Activated T-cell treated with anti-CD3 and anti-CD28 coated beads for 48 hours (primary cell): ENCODE data around the gene MED15.

Experiments used
- DNase-seq: peaks from one replicate; pipeline ENCODE4 v3.0.0-alpha.2; 2020; ENCODE audit warnings: low read depth

The MED15 gene

DNA sequence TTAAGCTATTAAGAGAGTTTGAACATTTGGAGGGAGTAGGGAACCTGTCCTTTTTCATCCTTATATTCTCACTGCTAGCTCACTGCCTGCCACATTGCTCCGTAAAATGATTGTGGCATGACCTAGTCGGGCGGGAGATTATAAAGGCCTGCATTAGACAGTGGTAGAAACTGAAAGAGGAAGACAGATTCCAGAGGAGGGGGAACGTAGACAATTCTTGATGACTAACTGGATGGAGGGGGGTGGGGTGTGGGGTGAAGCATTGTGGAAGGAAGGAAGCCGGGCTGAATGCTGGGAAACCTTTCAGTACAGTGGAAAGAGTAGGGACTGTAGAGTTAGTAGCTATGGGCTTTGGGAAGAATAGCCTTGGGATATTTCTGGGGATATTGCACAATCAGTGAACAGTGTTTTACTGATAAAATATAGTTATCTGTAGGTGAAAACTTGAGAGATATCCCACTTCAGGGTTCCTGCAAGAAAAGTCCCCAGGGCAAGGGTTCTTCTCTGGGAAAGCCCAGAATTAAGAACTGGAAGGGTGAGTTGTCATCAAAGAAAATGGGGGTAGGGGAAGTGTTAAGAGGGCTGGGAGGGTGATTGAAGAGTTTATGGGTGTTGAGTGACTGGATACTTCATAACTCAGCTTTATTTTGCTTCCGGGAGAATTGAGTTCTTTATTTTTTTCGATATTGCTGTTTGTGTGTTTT, 2.1 kb downstream of the MED15 start:
- peak; percentile 50 for DNase-seq

DNA sequence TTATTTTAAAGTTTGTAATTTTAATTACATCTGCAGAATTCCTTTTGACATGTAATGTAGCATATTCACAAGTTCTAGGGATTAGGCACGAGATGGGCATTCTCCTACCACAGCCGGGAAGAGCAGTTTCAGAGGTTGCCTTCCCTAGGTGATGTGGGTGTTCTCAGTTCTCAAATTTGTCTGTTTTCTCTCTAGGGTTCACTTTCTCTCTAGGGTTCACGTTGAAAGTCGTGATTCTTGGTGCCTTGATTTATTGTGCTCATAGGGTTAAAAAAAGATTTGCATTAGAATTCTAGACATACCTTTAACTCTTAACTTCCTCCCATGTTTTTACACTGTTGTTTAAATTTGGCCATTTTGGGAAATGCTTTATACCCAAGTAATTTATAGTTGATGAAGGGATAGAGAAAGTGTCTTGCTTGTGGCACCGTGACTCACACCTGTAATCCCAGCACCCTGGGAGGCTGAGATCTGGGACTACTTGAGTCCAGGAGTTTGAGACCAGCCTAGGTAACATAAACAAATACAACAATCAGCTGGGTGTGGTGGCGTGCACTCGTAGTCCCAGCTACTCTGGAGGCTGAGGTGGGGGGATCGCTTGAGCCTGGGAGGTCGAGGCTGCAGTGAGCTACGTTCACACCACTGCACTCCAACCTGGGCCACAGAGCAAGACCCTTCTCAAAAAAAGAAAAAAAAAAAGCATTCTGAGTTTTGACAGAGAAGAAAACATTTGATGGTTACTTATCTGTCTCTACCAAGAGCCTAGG, 3.6 kb downstream of the MED15 start:
- DNase-seq, result no peak

DNA sequence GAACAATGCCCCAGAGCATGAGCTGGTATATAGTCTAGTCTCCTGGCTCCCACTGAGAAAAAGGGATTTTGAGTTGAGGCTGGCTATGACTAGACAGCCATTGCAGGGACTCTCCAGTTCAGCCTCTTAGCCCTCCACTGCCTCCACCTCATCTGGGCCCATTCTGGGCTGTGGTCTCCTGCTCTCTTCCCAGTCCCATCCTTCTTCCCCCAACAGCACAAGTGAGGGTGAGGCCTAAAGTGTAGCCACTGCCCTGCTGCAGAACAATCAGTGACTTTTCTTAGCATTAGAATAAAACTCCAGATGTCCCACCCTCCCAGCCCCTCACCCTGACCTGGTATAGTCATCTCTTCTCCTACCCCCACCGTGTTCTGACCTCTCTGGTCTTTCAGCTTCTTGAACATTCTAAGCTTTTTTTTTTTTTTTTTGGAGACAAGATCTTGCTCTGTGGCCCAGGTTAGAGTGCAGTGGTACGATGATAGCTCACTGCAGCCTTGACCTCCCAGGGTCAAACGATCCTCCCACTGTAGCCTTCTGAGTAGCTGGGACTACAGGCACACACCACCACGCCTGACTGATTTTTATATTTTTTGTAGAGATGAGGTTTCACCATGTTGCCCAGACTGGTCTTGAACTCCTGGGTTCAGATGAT, 4.3 kb downstream of the MED15 start:
- no peak for DNase-seq

DNA sequence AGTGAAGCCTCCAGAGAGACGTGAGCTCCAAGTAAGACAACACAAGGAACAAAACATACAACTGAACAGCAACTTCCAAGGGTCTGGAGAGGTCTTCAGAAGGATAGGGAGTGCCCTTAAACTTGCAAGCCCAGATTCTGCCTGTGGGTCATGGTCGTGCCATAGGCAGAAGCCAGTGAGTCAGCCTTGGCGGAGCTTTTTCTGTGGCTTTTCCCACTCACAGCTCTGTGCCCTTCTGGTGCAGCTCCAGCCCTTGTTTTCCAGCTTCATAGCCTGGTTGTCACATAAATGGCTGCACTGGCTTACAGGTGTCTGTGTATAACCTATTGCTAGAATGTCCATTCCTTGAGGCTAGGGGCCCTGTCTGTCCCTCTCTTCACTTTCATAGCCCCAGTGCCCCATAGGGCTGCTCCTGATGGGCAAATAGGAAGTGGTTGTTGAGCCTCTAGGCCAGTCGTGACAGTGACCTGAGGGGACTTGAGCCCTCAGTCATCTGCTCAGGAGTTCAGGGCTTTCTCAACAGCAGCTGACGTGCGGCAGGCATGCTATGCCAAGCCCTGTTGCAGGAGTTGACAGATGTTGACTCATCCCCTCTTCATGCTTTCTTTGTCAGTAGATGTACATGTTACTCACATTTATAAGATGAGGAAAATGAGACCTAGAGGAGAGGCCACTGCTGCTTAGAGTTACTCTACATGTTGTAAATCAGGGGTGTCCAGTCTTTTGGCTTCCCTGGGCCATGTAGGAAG, 7.4 kb downstream of the MED15 start:
- no peak for DNase-seq

DNA sequence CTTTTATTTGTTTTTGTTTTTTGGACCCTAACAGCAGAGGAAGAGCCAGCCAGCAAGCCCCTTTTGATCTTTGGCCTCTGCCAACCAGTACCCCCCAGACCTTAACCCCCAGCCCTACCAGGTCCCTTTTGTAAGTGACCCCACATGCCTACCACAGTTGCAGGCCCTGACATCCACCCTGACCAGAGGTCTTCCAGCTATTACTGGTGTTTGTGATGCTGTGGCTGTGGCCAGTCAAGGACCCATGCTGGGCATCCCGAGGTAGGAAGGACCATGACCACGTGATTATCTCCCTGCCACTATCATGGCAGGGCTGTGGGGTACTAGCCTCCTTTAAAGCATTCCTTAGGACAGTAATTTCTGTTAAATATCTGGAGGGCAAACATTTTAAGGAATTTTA, 9.0 kb downstream of the MED15 start:
- DNase-seq, result no peak

DNA sequence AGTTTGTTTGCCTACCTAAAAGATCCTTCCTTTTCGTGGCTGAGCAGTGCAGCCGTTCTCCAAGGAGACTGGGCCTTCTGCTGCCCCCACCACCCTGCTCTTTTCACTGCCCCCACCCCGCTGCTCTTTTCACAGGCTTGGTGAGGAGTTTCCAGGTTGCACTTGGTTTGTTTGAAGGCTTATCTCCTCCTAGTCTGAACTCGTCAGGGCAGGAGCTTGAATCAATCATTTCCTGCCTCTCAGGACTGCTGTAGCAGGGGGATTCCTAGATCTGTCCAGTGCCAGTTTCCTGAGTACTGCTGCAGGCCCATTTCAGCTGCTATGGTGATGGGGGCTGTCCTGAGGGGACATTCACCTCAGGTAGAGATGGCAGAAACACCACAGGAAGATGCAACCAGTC, 10.0 kb downstream of the MED15 start:
- DNase-seq, result no peak

DNA sequence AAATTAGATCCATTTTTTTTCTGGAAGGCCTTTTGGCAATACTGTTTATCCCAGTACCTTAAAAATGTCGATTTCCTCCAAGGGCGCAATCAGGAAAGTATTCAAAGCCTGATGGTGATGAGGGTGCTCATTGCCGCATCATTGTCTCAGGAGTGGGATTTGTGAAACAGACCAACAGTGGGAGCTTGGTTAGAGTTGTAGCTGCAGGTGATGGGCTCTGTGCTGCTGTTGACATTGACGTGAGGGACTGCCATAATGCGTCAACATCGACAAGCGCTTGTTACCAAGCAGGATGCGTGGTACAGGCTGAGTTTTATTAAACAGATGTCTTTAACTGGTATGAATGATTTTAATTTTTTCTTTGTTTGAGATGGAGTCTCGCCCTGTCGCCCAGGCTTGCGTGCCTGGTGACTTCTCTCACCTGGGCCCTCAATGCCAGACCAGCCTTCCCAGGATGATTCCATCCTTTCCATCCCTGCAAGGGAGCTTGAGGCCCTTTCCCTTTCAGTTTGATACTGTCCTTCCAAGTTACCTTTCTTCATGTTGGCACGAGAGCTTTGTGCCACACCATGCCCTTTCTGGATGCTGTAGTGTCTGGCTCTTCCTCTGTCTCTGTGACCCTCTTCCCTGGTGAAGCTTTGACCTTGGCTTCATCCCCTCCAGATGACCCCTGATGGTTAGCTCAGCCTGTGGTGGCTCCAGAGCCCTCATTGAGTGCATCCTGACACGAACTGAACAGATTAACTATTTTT, 10.6 kb downstream of the MED15 start:
- no peak for DNase-seq

DNA sequence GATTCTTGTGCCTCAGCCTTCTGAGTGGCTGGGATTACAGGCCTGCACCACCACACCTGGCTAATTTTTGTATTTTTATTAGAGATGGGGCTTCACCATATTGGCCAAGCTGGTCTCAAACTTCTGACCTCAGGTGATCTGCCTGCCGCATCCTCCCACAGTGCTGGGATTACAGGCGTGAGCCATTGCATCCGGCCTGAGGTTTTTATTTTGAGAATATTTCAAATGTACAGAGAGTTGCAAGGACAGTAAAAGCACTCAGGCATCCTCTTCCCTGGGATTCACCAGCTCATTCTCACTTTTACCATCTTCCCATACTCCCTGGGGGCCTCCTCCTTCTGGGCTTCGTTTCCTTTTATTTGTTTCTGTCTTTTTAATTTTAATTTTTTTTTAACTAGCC, 12.1 kb downstream of the MED15 start:
- DNase-seq, result no peak

DNA sequence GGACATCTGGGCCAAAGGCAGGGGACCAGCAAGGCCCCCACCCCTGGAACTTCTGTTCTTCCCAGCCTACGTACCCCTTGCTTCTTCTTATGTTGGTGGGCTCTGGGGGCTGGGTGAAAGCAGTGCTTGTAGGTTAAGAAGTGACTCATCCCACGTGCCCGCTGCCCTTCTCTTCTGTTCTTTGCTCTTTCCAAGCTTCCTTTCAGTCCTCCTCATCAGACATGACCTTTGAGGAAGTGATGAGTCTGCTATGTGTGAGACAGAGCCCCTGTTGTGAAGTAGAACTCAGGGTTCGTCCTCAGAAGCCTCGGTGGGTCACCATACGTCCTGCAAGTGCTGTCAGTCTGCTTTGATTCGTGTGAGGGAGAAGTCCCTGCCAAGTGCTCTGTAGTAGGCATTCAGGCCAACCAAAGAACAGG, 12.7 kb downstream of the MED15 start:
- no peak for DNase-seq

DNA sequence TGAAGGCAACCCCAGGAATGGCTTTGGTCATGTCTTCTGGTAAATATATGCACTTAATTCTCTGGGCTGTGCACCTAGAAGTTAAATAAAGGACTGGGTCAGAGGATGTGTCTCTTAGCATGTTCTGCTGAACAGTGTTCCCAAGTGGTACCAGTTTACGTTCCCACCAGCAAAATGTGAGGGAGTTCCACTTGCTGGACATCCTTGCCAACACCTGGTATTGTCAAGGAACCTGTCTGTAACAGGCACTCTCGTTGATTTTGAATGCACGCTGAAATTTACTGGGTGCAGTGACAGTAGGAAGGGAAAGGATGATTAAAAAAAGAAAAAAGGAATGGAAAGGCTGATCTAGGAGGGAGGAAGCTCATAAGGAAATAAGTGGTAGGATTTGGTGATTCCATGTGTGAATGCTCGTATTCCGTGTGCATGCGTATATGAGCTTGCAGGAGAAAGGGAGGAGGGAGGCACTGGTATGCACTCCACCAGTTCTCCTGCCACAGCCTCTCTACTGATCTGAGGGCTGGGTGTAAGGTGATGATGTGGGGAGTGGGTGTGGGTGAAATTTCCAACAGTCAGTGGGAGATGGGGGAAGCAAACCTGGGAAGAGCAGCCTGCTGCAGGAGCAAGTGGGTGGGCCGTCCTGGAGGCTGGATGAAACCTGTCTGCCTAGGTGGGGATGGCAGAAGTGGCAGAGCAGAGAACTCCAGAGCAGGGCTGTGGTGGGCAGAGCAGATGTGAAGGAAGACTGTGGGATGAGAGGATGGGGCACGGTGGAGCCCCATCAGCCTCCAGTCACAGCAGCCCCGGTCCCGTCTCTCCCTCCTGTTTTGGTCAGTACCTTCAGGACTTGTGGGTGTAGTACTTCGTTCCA, 15.0 kb downstream of the MED15 start:
- DNase-seq, result no peak

DNA sequence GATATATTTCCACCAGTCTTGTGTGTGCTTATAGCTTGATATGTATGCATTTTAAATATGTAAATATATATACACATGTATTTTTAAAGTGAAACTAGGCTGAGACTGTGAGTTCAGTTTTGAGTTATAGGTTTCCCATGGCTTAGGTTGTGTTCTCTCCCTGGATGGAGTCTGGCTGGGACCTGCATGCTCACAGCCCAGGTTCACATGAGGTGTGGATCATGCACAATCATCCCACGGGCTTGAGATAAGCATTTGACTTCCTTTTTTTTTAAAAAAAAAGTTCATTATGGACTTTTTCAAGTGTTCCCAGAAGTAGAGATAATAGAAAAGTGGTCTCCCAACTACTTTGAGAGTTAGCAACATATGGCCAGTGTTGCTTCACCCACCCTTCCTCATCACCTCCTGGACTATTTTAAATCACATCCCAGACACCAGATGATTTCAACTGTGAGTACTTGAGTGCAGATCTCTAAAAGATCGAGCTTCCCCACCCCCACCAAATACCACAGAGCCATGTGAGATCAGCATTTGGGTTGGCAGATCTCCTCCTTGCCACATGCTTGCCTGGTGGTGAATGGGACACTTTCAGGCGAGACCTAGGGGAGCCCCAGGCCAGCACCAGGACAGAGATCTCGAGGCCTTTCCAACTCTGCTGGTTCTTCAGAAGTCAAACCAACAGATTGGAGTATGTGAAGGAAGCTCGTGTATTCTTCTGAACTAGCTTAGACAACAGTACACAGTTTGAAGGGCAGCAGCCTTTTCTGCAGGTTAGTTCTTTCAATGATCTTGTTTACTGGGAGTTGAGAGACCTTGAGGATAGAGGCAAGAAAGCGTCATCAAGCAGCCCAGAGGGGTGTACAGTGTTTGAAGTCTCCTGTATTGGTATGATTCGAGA, 15.9 kb downstream of the MED15 start:
- no peak for DNase-seq

DNA sequence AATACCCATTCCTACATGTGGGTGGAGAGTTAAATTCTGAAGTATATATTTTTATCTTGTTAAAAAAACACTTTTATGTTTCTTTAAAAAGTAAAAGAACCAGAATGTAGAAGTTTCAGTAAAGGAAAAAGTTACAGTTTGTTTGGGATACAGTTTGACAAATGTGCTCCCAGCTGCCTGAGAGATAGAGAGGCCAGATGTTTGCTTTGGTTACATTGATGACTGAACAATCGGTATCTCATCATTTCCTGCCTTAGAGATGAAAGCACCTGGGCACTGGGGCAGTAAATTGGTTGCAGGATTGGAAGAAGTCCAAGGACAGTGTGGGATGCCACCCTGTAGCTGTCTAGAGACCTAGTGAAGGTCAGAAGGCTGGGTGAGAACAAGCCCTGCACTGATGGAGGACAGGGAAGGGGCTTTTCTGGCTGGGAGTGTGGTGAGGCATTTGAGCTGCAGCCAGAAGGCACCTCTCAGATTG, 16.6 kb downstream of the MED15 start:
- DNase-seq, result no peak

DNA sequence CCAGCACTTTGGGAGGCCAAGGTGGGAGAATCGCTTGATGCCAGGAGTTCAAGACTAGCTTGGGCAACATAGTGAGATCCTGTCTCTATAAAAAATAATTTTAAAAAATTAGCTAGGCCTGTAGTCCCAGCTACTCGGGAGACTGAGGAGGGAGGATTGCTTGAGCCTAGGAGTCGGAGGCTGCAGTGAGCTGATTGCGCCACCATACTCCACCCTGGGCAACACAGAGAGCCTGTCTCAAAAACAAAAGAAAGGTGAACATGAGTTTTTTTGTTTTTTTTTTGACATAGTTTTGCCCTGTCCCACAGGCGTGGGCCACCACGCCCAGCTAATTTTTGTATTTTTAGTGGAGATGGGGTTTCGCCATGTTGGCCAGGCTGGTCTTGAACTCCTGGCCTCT, 17.6 kb downstream of the MED15 start:
- DNase-seq, result no peak

DNA sequence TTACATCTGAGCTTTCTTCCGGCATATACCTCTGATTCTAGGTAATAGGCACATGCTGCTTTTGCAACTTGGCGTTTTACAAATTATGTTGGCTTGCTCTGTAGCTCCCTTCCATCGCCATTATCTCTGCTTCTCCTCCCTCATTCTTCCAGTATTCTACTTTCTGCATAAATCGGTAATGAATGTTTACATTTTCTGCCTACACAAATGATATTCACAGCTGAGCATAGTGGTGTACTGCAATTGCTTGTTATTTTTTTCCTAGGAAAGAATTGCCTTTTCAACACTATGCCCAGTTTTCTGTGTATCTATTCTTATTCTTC, 18.9 kb downstream of the MED15 start:
- DNase-seq, result no peak

DNA sequence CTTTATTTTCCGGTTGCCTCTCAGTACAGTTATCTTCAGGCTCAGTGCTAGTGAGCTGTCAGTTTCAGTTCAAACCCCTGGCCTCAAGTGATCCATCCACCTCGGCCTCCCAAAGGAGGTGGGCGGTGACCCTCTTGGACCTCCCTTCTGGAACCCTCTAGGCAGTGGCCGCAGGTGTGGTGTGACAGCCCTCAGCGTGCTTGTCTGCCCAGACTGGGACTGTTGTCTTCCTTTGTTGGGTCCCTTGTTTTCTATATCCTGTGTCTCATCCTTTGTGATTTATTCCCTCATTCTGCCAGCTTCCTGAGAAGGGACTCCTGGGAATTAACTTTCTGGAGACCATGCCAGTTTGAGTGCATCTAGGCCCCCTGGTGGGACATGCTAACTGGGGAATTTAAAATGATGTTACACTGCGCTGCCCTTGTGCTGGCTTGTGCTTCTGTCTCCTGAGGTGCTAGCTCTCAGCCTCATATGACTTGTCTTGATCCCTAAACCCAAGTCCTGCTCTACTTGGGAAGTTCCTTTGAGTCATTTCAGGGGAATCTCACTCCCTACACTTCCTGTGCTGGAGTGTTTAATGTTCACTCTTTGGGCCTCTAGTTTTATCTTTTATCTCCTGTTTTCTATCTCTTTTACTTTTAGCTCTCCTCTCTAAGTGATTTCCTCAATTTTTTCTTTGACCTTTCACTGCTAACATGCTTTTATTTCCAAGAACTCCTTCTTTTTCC, 19.4 kb downstream of the MED15 start:
- no peak for DNase-seq

DNA sequence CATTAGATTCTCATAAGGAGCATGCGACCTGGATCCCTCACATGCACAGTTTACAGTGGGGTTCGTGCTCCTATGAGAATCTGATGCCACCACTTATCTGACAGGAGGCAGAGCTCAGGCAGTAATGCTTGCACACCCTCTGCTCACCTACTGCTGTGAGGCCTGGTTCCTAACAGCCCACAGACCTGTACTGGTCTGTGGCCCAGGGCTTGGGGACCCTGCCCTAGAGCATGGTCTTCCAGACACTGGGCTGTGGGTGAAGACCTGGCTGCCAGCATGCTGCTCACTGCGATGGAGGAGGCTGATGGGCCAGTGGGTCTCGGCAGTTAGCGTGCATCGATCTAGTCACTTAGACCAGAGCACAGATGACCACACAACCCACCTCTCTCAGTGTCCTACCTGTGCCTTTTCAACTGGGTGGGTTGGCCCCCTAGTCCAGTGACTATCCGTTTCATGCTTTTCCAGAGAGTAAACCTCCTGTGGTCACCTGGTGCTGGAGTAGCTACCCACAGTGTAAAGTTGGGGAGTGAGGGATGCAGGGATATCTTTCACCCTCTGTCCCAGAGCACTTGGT, 21.1 kb downstream of the MED15 start:
- no peak for DNase-seq

DNA sequence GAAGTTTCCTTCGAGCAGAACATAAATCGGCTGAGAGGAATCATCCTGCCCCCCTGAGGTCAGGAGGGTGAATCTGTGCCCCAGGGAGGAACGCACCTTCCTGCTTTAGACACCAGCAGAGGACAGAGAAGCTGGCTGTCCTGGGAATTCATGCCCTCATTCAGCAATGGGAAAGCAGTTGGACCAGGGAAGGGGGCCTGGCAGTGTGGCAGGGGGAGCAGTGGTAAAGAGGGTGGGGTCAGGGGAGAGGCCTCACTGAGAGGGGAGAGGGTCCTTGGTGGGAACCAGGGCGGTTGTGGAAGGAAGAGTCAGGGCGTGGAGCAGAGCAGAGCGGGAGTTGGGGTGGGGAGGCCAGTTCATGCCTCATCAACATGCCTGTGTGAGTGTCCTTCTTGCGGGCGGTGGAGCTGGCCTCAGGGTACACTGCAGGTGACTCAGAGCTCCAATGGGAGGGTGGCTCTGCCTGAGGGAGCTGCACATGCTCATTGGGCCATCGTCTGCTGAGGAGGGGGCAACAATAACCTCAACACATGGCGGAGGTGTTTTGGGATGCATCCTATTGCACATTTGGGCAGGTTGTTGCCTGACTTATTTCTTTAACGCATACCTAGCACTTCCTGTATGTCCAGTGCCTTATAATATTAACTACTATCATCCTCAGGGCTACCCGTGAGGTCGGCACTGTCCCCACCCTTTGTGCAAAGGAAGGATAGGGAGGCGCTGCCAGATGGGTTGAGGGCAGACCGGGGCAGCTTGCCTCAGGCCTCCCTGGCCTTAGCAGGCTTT, 23.2 kb downstream of the MED15 start:
- no peak for DNase-seq

DNA sequence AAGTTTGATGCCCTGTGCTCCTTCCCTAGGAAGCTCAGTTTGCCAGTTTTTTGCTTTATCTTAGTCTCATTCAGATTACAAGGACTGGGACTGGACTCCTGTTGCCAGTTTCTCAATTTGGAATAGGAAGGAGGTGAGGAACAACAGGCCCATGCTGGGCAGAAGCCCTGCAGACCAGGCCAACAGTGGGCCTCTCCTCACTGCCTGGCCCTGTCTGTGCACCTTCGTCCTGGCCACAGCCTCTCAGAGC, 23.7 kb downstream of the MED15 start:
- DNase-seq, result no peak
